HepG2 (cell line): ENCODE measurements around the gene TEX22. TPM values are rescaled to one million over a fixed set of nuclear protein-coding genes. Genes with fewer than 3 reads are reported as not detected.

Experiments
- AGO2 ChIP-seq: fragments of 200-400 bp; formaldehyde crosslinking; optimal IDR thresholded peaks from 2 replicates; pipeline ENCODE3; 2017; ENCODE audit warnings: mild to moderate bottlenecking, low read depth, low read length, moderate library complexity
- DPF2 ChIP-seq: sonication (generic); formaldehyde crosslinking; IDR thresholded peaks from 2 replicates; pipeline ENCODE4 v1.4.0; 2020; ENCODE audit warnings: mild to moderate bottlenecking, low read depth, missing genetic modification reagents, borderline replicate concordance
- DRAP1 ChIP-seq: IDR thresholded peaks from 2 replicates; pipeline ENCODE4 v1.6.1; 2016; ENCODE audit warnings: missing genetic modification reagents, missing compliant biosample characterization
- EHMT2 ChIP-seq: fragments of 200-600 bp; sonication (generic); IDR thresholded peaks from 2 replicates; pipeline ENCODE4 v1.7.0; 2017; ENCODE audit warnings: antibody characterized with exemption, low read depth, low read length, borderline replicate concordance
- HNRNPL ChIP-seq: fragments of 200-400 bp; formaldehyde crosslinking; IDR thresholded peaks from 2 replicates; pipeline ENCODE4 v1.6.1; 2017; ENCODE audit warnings: mild to moderate bottlenecking, low read depth, low read length
- IRF9 ChIP-seq: sonication (generic); formaldehyde crosslinking; IDR thresholded peaks from 2 replicates; pipeline ENCODE4 v1.8.0; 2022; ENCODE audit warnings: missing genetic modification reagents, mild to moderate bottlenecking, borderline replicate concordance
- KDM1A ChIP-seq: IDR thresholded peaks from 2 replicates; pipeline ENCODE4 v1.6.1; 2016; ENCODE audit warnings: missing compliant biosample characterization
- MAFK ChIP-seq, 2 experiments: IDR thresholded peaks in 1 of 2; conservative IDR thresholded peaks in 1 of 2; 2 replicates each; pipeline ENCODE4 v1.6.1; 2011; ENCODE audit warnings: improper control_type of control experiment in 2 of 2, low read length in 2 of 2
- NONO ChIP-seq, 2 experiments: fragments of 450-650 bp in 1 of 2; sonication (generic) in 1 of 2; formaldehyde crosslinking in 1 of 2; IDR thresholded peaks in 1 of 2; conservative IDR thresholded peaks in 1 of 2; 2 replicates each; pipeline versions ENCODE4 v1.6.1 to v1.8.0; 2017 to 2022; ENCODE audit warnings: mild to moderate bottlenecking in 1 of 2, missing genetic modification reagents in 1 of 2, moderate library complexity in 1 of 2
- POGK ChIP-seq: sonication (generic); formaldehyde crosslinking; conservative IDR thresholded peaks from 2 replicates; pipeline ENCODE4 v1.8.0; 2022; ENCODE audit warnings: mild to moderate bottlenecking, moderate library complexity, missing genetic modification reagents
- RORA ChIP-seq: sonication (generic); formaldehyde crosslinking; IDR thresholded peaks from 2 replicates; pipeline ENCODE4 v1.5.0; 2020; ENCODE audit warnings: mild to moderate bottlenecking, missing genetic modification reagents, moderate library complexity
- SMARCC2 ChIP-seq: fragments of 450-650 bp; IDR thresholded peaks from 2 replicates; pipeline ENCODE4 v1.6.1; 2017; ENCODE audit warnings: antibody characterized with exemption, mild to moderate bottlenecking
- TAF15 ChIP-seq: fragments of 200-400 bp; formaldehyde crosslinking; IDR thresholded peaks from one replicate; pipeline ENCODE4 v1.6.1; 2018; ENCODE audit warnings: mild to moderate bottlenecking, low read depth, low read length; ENCODE audit not compliant: poor library complexity, severe bottlenecking
- TEAD3 ChIP-seq: optimal IDR thresholded peaks from 2 replicates; pipeline ENCODE3; 2016; ENCODE audit warnings: borderline replicate concordance
- TRIM22 ChIP-seq: fragments of 450-650 bp; IDR thresholded peaks from 2 replicates; pipeline ENCODE4 v1.6.1; 2017
- TRIM24 ChIP-seq: sonication (generic); formaldehyde crosslinking; IDR thresholded peaks from 2 replicates; pipeline ENCODE4 v1.8.0; 2022; ENCODE audit warnings: mild to moderate bottlenecking, missing genetic modification reagents
- ZFY ChIP-seq: sonication (generic); formaldehyde crosslinking; IDR thresholded peaks from 2 replicates; pipeline ENCODE4 v1.4.0; 2020; ENCODE audit warnings: missing genetic modification reagents
- ZNF101 ChIP-seq: sonication (generic); formaldehyde crosslinking; IDR thresholded peaks from 2 replicates; pipeline ENCODE4 v1.4.0; 2020; ENCODE audit warnings: mild to moderate bottlenecking, low read depth, missing genetic modification reagents, borderline replicate concordance
- ZNF20 ChIP-seq: sonication (generic); formaldehyde crosslinking; IDR thresholded peaks from 2 replicates; pipeline ENCODE4 v1.4.0; 2020; ENCODE audit warnings: mild to moderate bottlenecking, moderate library complexity, missing genetic modification reagents
- ZNF317 ChIP-seq: sonication (generic); formaldehyde crosslinking; IDR thresholded peaks from 2 replicates; pipeline ENCODE4 v1.5.0; 2020; ENCODE audit warnings: mild to moderate bottlenecking, missing genetic modification reagents
- ZNF430 ChIP-seq: sonication (generic); formaldehyde crosslinking; IDR thresholded peaks from 2 replicates; pipeline ENCODE4 v1.9.0; 2021; ENCODE audit warnings: mild to moderate bottlenecking, missing genetic modification reagents
- ZNF691 ChIP-seq: sonication (generic); formaldehyde crosslinking; IDR thresholded peaks from 2 replicates; pipeline ENCODE4 v1.4.0; 2020; ENCODE audit warnings: missing genetic modification reagents, low read depth, mild to moderate bottlenecking, borderline replicate concordance
- ZNF768 ChIP-seq: sonication (generic); formaldehyde crosslinking; IDR thresholded peaks from 2 replicates; pipeline ENCODE4 v1.4.0; 2020; ENCODE audit warnings: missing genetic modification reagents
- polyA plus RNA-seq, 8 experiments: library from polyadenylated mRNA; depleted of rRNA in 3 of 8; stranded (reverse) in 7 of 8; unstranded in 1 of 8; fragments of >200 nt; fragmentation: Illumina TruSeq in 4 of 8; extraction: Trizol in 4 of 8; gene quantifications; 2 replicates each; pipeline versions ENCODE4 v1.2.1 to v1.2.3, GENCODE V29; 2011 to 2016; ENCODE audit warnings: low read depth in 4 of 8, missing spikeins in 1 of 8, mixed read lengths in 1 of 8; ENCODE audit not compliant: insufficient read depth in 1 of 8
- total RNA-seq, 5 experiments: library from RNA; depleted of rRNA; stranded (reverse); fragments of >200 nt; fragmentation: Illumina TruSeq; extraction: Trizol; gene quantifications; 2 replicates each; pipeline ENCODE4 v1.2.3, GENCODE V29; 2016; ENCODE audit warnings: low read depth in 1 of 5

The TEX22 gene
- total and polyA plus RNA-seq, 2 of the 13 experiments (the other 11 are each of a cell fraction or from before 2014, with no cell fraction given): 0.07 to 0.27 TPM

- TF ChIP-seq EHMT2: no peak
- TF ChIP-seq ZNF430 (CRISPR knock-in tag): peak; percentile 73; the same call in 1 of the 2 replicates
- peak; percentile 49; the same call in 1 of the 2 replicates for TF ChIP-seq ZNF691 (CRISPR knock-in tag)
- no peak for TF ChIP-seq NONO (IDR thresholded peaks at IDR 0.05)
- TF ChIP-seq NONO (CRISPR knock-in tag; conservative IDR thresholded peaks at IDR 0.05): peak; percentile 83
- TF ChIP-seq TAF15: no peak
- no peak for TF ChIP-seq RORA (CRISPR knock-in tag)
- TF ChIP-seq POGK (CRISPR knock-in tag): peak; percentile 82
- no peak for TF ChIP-seq MAFK (conservative IDR thresholded peaks at IDR 0.05 in 1 of 2, IDR thresholded peaks at IDR 0.05 in 1 of 2; ENCODE audit: low read length in 2 of 2)
- peak; percentile 86 for TF ChIP-seq ZNF768 (CRISPR knock-in tag)
- no peak for TF ChIP-seq IRF9 (CRISPR knock-in tag)
- peak; percentile 43; the same call in 1 of the 2 replicates for TF ChIP-seq DRAP1
- TF ChIP-seq ZFY: peak; percentile 88
- peak; percentile 79 for TF ChIP-seq AGO2
- TF ChIP-seq HNRNPL: peak; percentile 75; the same call in 1 of the 2 replicates
- no peak for TF ChIP-seq SMARCC2
- TF ChIP-seq ZNF101 (CRISPR knock-in tag): no peak
- TF ChIP-seq ZNF20 (CRISPR knock-in tag): no peak
- 0 out of 2 replicates have a peak, but pooled peaks have one; percentile 30 for TF ChIP-seq ZNF317 (CRISPR knock-in tag)
- TF ChIP-seq TRIM24 (CRISPR knock-in tag): no peak
- TF ChIP-seq KDM1A (CRISPR knock-in tag): 0 out of 2 replicates have a peak, but pooled peaks have one; percentile 12
- no peak for TF ChIP-seq TRIM22
- peak; percentile 36; the same call in 1 of the 2 replicates for TF ChIP-seq DPF2 (CRISPR knock-in tag)
- peak; percentile 80 for TF ChIP-seq TEAD3 (CRISPR knock-in tag)
Measured at GRCh38 chr14:105419195-105420091, 21.1 kb downstream of the TEX22 start, which contains the start of gene MTA1 (continued).
